ENCODE results near the gene TNIP2.

Gene TNIP2

GRCh38 chr4:2789351-2789750, 33.2 kb upstream of the TNIP2 start:
- H3K9me3 ChIP-seq = no peaks in the 10 kb centered on the region
- peaks cover 64 to 67% of the 10 kb centered on the region in 2 experiments for H3K4me1 ChIP-seq (ENCODE audit: control insufficient read depth in 1 of 2, insufficient read depth in 1 of 2, low read depth in 1 of 2, low read length in 1 of 2)
- H3K27ac ChIP-seq = no peak overlapping the region
- H3K36me3 ChIP-seq = no peaks in the 10 kb centered on the region
- TF ChIP-seq CTCF (IDR thresholded peaks at IDR 0.05) = no peak
- no peak overlapping the region for H3K4me3 ChIP-seq (ENCODE audit: low read depth in 1 of 2, low read length in 1 of 2)
- H3K27me3 ChIP-seq = no peaks in the 10 kb centered on the region

- Histone ChIP-seq H3K27me3 (no peaks in the 10 kb centered on the region), H3K27ac (no peak overlapping the region), H3K4me3 (ENCODE audit: low read depth in 1 of 2, low read length in 1 of 2) (no peak overlapping the region)
Observed at GRCh38 chr4:2788532-2789103, 32.5 kb upstream of the TNIP2 start.

GRCh38 chr4:2788101-2788500, 32.0 kb upstream of the TNIP2 start:
- Histone ChIP-seq H3K4me3 (ENCODE audit: low read depth in 1 of 2, low read length in 1 of 2) (no peak overlapping the region), H3K4me1 (ENCODE audit: control insufficient read depth in 1 of 2, insufficient read depth in 1 of 2, low read depth in 1 of 2, low read length in 1 of 2) (peaks cover 56 to 58% of the 10 kb centered on the region in 2 experiments), H3K9me3 (no peaks in the 10 kb centered on the region), H3K27ac (peak overlapping the region; percentile 86), H3K36me3 (no peaks in the 10 kb centered on the region), H3K27me3 (no peaks in the 10 kb centered on the region)
- TF ChIP-seq CTCF (IDR thresholded peaks at IDR 0.05) = no peak

More at GRCh38 chr4:2788532-2789103, 32.5 kb upstream of the TNIP2 start:
- H3K36me3 ChIP-seq = no peaks in the 10 kb centered on the region
- H3K4me1 ChIP-seq (ENCODE audit: control insufficient read depth in 1 of 2, insufficient read depth in 1 of 2, low read depth in 1 of 2, low read length in 1 of 2) = peaks cover 57 to 60% of the 10 kb centered on the region in 2 experiments
- H3K9me3 ChIP-seq = no peaks in the 10 kb centered on the region
- no peak for TF ChIP-seq CTCF (IDR thresholded peaks at IDR 0.05)

- no peak for TF ChIP-seq CTCF (IDR thresholded peaks at IDR 0.05)
- Histone ChIP-seq H3K4me3 (ENCODE audit: low read depth in 1 of 2, low read length in 1 of 2) (peak overlapping the region; percentile 0 to 29), H3K27me3 (no peaks in the 10 kb centered on the region), H3K27ac (peak overlapping the region; percentile 86), H3K4me1 (ENCODE audit: control insufficient read depth in 1 of 2, insufficient read depth in 1 of 2, low read depth in 1 of 2, low read length in 1 of 2) (peaks cover 54% of the 10 kb centered on the region in 2 experiments), H3K9me3 (no peaks in the 10 kb centered on the region), H3K36me3 (no peaks in the 10 kb centered on the region)
Observed at GRCh38 chr4:2787230-2788100, 31.3 kb upstream of the TNIP2 start.

- Histone ChIP-seq H3K36me3 (no peaks in the 10 kb centered on the region), H3K9me3 (no peaks in the 10 kb centered on the region), H3K27me3 (no peaks in the 10 kb centered on the region), H3K4me3 (ENCODE audit: low read depth in 1 of 2, low read length in 1 of 2) (peak overlapping the region in 1 of 2 experiments; percentile 29), H3K27ac (peak overlapping the region; percentile 86), H3K4me1 (ENCODE audit: control insufficient read depth in 1 of 2, insufficient read depth in 1 of 2, low read depth in 1 of 2, low read length in 1 of 2) (peaks cover 47 to 48% of the 10 kb centered on the region in 2 experiments)
- no peak for TF ChIP-seq CTCF (IDR thresholded peaks at IDR 0.05)
Observed at GRCh38 chr4:2786794-2787229, 30.7 kb upstream of the TNIP2 start.
